Stimulated activated CD4-positive, alpha-beta T cell treated with anti-CD3 and anti-CD28 coated beads, Interleukin-2, amount 100 ng/mL, for 4 hours (primary cell): ENCODE data around the gene ANKS6.

ENCODE experiments used
- DNase-seq: peaks from one replicate; pipeline ENCODE4 v3.0.0-alpha.2; 2020; ENCODE audit warnings: low read depth

ANKS6 gene

GRCh38 chr9:98732801-98733200 lies 63.6 kb downstream of the ANKS6 start:
- no peak for DNase-seq

GRCh38 chr9:98732091-98732490 lies 64.3 kb downstream of the ANKS6 start:
- no peak for DNase-seq

DNA sequence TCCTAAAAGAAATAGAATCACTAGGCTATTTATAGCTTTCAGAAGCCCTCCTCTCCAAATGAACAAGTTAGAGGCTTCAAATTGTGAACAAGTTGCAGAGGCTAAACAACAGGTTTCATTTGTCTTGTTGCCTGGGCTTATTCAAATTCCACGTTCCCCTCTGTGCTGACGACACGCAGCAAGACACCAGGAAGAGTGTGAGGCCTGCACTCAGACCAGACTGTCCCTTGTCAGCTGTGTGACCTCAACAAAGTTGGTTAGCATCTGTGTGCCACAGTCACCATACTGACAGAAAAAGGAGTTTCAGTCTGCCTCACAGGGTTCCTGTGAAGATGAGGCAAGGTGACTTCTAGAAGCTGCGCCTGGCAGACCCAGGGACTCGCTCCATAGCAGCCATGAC lies 65.5 kb downstream of the ANKS6 start:
- DNase-seq, result no peak

- DNase-seq, result no peak
Measured at GRCh38 chr9:98728500-98728899, 67.9 kb downstream of the ANKS6 start.

DNA sequence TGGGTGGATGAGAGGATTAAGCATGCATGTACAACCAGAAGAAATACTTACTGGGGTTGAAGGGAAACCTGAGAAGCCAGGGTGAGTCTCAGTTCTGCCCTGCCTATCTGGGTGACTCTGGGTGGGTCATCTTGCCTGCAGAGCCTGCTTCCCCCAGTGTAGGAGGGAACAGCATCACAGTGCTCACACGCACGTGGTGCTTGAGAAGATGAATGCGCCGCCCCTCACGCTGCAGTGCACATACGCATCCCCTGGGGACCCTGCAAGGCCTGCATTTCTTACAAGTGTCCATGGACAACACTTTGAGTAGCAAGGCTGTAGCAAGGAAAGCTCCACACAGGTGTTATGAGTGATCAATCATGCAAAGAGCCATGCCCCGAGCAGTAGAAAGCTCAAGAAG lies 68.9 kb downstream of the ANKS6 start:
- no peak for DNase-seq

DNA sequence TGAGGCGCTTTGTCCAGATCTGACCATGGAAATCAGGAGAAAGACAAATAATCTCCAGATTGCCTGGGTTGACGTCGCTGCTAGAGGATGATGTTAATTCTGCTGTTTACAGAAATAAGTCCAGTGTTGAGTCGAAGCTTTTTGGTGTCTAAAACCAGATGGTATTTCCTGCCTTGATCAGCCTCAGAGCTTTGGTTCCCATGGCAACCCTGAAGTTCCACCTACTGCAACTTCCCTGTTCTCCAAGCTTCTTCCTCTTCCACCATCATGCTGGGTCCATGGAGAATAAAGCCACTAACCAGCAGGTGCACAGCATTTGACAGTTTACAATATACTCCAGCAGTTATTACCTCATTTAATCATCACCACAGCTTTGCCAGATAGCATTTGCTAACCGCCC lies 69.6 kb downstream of the ANKS6 start:
- no peak for DNase-seq

DNA sequence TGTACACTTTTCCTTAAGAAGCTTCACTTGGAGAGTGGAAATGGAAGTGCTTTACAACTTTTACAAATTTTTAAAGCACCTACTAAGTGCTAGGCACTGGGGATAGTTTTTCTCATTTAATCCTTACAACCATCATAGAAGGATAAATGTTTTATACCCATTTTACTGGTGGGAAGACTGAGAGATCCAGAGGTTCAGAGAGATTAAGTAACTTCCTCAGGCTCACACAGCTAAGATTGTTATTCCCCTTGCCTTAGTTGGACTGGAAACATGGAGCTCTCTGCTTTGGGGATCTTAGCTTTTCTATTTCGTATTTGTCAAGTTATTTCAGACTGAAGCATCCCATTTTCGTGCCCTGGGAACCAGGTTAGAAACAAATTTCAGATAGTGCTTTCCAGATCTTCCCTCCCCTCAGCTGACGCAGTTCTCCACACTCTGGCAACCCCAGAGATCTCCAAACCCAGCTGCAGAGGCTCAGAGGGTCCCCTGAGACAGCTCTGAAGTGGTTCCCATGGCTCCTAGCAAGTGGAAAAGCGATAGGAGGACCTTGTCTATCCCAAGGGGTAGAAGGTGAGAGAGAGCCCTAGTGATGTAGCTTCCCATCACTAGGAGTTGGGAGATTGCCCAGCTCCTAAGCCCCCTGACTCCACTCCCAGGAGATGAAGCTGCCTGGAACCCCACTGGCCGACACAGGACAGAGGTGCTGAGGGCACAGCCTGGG lies 71.4 kb downstream of the ANKS6 start:
- no peak for DNase-seq

DNA sequence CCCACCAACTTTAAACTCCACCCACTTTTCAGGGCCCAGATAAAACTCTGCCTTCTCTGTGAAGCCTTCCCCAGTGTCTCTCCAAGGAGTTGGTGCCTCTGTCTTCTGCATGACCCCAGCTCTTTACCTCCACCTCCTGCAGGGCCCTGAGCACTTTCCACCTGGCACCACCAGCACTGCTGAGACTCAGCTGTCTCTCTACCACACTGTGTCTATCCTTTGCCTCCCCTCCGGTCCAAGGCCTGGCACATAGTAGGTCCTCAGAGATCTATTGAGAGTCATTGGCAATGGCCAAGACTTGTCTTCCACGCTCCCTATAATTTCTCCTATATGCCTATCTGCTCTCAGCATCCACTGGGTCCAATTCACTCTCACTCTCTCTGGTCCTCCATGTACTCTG lies 74.7 kb downstream of the ANKS6 start:
- no peak for DNase-seq

DNA sequence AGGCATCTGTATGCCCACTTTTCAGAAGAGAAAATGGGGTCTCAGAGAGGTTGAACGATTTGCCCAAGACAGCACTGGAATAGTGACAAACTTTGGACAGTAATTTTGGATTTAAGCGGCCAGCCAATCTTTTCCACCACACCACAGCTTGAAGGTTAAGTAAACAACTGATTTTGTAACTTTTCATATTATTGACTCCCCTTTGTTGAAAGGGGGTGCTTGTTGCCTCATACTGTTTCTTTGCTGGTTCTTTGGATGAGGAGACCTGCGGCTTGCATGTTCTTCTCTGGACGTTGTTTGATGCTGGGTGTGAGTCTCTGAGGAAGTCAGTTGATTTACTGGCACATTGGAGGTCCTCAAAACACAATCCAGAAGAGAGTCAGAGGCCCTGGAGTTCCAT lies 76.0 kb downstream of the ANKS6 start:
- DNase-seq, result no peak

GRCh38 chr9:98719055-98719454 lies 77.3 kb downstream of the ANKS6 start:
- no peak for DNase-seq

- DNase-seq, result no peak
Measured at GRCh38 chr9:98714833-98715232, 81.5 kb downstream of the ANKS6 start.

DNA sequence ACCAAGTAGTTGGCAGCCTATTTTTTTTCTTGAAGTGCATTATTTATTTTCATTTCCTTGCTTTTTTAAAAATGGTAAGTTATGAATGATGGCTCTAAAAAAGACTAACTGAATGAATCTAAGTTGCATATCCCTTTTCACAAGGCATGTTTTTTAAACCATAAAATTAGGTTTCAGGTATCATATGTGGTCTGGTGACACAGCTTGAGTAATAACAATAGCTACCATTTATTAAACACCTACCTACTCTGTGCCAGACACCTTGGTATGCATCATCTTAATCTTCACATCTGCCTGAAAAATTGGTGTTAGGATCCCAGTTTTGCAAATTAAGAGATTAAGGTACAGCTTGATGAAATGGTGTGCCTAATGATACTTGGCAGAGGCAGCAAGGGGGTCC lies 83.4 kb downstream of the ANKS6 start:
- DNase-seq, result no peak

GRCh38 chr9:98709968-98710965 lies 86.1 kb downstream of the ANKS6 start:
- DNase-seq, result no peak

- DNase-seq, result no peak
Measured at GRCh38 chr9:98708933-98709911, 87.1 kb downstream of the ANKS6 start, which contains the start of gene GABBR2. Gene GABBR2, minus strand, starts transcription at chr9:98708935. Its CDS starts 198 bp downstream, at chr9:98708737.

DNA sequence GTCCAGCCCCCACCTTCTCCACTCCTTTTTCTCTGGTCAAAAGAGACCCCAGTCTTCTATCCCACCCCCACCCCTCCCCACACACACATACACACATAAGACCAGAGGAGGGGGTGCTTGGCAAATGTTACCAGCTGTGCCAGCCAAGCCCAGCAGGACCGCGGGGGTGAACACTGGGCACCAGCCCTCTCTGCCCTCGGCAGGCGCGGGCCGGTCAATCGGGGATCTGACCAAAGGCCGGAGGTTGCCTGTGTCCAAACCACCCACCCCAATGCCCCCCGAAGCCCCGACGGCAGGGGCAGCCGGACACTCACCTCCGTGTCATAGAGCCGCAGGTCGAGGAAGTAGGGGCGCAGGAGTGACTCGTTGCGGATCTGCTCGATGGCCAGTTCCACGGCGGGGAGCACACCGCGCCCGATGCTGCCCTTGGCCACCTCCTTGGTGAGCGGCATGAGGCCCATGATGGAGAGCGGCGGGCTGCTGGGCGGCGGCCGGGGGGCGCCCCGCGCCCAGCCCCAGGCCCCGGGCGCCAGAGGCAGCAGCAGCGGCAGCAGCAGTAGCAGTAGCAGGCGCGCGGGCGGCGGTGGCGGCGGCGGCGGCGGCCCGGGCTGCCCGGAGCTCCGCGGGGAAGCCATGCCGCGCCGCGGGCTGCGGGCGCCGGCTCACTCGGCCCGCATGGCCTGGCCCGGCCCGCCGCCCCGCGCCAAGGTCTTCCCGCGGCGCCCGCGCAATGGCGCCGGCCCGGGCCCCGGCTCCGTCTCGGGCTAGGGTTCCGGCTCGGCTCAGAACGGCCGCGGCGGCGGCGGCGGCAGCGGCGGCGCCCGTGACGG lies 88.0 kb downstream of the ANKS6 start:
- no peak for DNase-seq

GRCh38 chr9:98707166-98708102 lies 88.9 kb downstream of the ANKS6 start:
- DNase-seq, result no peak

- DNase-seq, result no peak
Measured at GRCh38 chr9:98706651-98707165, 89.6 kb downstream of the ANKS6 start.

DNA sequence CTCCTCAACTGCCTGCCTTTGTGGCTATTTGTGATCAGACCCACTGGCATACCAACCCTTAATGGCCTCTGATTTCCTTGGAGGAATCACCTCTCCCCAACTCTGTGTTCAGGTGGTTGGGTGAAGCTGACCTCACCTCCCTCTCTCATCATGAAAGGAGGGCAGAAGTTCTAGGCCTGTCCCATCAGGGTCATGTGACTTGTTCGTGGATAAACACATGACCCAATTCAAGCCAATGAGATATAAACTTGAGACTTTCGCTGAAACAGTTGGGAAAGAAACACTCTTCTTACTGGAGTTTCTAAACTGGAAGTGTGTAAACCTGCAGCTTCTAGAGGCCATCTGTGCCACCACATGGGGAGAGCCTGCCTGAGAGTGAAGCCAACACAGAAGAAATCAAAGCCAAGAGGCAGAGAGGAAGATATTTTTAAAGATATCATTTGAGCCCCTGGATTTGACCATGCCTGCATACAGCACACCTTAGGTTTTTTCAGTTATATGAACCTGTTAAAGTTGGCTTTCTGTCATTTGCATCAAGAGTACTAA lies 93.4 kb downstream of the ANKS6 start:
- no peak for DNase-seq

DNA sequence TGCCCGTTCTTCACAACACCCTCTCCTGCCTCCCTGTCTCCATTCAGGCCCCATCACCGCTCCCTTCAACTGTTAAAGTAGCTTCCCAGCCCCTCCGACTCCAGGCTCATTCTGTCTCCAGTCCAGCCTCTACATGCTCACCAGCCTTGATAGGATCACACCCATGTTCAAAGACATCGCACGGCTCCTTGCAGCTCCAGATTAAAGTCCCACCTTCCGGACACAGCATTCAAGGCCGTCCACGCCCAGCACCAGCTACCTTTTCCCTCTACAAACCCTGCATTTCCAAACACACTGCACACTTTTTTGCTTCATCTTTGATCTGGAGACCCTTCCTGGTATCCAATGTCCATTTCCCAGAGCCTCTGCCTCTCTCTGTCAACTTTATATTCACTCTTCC lies 94.0 kb downstream of the ANKS6 start:
- DNase-seq, result no peak
